Stimulated activated CD8-positive, alpha-beta memory T cell treated with anti-CD3 and anti-CD28 coated beads, Interleukin-7, amount 100 ng/mL, for 24 hours (primary cell): ENCODE data around the gene PHF2.

ENCODE experiments used
- DNase-seq: peaks from one replicate; pipeline ENCODE4 v3.0.0-alpha.2; 2020; ENCODE audit warnings: low read depth

Gene PHF2

DNA sequence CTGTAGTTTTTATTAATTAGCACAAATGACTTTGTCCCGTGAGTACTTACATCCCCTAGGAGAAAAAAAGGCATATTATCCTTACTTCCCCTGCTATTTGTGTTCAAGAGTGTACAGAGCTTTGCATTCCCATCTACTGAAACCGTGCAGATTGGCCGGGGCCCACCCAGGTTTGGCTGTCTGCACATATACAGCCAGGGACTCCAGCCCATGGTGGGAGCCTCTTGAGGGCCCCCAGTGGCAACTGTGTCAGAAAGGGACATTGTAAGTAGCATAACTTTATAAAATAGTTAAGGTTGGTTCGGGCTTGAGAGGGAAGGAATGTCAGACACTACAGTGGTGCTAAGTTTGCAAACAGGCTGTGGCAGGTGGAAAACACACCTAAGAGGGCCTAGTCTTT is 24.7 kb downstream of the PHF2 start:
- DNase-seq: no peak

DNA sequence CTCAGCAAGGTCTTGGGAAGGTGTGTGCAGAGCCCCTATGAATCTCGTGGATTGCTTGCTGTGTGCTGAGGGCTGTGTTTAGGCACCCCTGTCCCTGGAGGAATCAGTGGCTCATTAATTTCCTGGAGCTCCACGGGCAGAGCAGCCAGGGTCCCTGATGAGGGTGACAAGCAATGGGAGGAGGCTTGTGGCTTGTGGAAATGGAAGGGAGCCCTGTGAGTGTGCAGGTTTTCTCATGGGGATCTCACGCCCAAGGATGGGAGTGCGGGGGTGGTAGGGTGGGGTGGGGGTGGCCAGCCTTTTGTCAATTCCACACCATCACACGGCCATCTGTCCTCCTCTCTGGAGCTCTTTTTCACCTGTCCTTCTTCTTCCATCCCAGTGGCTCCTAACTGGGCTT is 25.3 kb downstream of the PHF2 start:
- DNase-seq: no peak

DNA sequence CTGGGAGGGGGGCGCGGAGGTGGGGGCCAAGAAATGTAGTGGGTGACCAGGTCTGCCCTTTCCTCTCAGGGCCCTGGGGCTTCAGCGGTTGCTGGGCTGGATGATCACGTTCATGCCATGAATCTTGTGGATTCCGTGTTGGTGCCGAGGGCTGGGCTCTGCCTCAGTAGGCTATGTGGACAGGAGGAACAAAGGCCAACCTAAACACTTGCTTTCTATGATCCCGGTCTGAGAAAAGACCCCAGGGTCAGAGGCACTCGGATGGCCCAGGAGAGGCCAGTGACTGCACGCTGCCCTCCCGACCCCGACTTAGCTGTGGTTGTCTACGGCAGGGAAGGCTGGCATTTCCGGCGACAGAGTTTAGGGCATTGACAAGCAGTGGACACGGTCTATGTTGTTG is 26.6 kb downstream of the PHF2 start:
- DNase-seq: no peak

DNA sequence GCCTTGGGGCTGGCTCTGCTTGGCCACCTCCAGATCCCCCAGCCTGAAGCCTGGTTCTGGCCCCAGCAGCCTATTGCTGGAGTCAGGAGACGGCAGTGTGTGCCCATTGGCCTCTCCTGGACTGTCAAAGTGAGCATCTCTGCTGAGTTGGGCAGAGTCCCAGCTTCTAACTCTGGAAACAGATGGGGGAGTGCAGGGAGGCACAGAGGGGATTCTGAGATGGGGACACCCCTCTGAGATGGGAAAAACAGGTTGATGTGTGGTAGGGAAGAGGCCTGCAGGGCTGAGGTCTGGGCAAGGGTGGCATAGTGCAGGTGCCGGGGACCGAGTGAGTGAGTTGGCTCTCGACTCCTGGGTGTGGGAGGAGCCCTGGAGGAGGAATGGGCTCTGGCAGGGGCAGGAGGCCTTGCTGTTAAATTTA is 27.5 kb downstream of the PHF2 start:
- DNase-seq: no peak

DNA sequence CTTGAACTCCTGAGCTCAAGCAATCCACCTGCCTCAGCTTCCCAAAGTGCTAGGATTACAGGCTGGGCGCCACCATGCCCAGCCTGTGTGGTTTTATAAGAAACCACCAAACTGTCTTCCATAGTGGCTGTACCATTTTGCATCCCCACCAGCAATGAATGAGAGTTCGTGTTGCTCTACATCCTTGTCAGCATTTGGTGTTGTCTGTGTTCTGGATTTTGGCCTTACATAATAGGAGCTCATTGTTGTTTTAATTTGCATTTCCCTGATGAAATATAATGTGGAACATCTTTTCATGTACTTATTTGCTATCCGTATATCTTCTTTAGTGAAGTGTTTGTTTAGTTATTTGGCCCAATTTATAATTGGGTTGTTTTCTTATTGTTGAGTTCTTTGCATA is 29.8 kb downstream of the PHF2 start:
- DNase-seq: no peak

DNA sequence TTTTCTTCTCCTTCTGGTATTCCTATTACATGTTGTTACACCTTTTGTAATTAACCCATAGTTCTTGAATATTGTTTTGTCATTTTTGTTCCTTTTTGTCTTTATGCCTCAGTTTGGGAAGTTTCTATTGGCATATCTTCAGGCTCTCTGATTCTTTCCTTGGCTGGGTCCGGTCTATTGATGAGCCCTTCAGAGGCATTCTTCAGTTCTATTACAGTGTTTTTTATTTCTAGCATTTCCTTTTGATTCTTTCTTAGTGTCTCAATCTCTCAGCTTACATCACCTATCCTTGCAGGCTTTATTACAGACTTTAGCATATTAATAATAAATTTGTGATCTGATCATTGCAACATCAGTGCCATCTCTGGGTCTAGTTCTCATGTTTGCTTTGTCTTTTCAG is 33.8 kb downstream of the PHF2 start:
- DNase-seq: no peak

DNA sequence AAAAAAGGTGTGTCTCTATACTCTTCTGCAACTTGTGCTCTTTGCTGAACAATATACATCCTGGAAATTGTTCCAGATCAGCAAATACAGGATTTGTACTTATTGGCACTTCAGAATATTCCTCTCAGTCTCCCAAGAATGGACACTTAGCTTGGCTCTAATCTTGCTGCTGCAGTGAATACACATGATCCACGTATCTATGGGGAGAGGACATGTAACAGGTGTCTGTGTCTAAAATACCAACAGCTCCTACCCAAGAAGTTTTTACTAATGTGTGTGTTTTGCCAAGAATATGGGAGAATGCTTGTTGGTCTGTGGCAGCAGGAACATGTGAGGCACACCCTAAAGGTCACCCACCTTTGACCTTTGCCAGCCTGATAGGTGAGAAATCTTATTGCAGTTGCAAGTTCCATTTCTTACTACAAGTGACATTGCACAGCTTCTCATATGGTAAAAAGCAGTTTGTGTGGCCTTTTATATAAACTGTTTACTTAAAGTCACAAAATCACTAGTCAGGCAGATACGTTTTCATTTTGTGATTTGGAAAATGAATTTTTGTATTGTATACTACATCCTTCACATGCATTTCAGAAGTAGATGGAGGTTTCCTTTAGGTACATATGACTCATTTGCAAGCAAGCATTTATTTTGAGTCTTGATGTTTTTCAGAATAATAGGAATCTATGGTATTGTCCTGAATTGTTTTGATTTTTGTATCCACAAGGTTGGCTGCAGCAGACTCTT is 35.8 kb downstream of the PHF2 start:
- no peak for DNase-seq

DNA sequence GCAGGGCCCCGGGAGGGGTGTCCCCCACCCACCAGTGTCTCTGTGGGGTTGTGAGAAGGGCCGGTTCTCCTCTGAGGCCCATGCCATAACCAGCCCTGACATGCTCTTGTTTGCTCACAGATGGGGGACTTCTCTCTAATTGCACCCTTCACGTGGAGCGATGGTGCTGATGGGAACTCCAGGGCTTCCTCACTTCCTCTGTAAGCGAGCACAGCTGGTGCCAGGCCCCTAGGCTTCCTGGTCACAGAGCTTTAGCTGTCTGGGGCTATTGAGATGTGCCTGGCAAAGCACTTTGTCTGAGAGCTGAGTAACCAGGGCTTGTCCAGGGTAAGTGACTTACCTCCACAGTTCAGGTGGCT is 36.4 kb downstream of the PHF2 start:
- no peak for DNase-seq

DNA sequence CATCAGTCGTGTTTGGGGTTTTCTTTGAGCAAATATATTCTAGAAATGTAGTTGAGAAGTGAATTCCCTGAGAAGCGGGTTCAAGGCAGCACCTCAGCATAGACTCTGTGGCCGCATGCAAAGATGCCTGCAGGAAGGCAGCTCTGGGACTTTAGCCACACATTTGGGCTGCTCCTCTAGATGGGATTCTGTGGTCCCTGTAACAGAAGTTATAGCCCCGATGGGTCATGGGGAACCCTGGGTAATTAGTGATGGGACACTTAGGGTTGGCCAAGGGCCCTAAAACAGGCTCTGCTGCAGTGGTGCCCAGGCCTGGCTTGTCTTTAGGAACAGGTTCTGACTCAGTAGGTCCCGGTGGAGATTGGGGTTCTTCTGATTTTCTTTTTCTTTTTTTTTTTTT is 36.8 kb downstream of the PHF2 start:
- DNase-seq: no peak

DNA sequence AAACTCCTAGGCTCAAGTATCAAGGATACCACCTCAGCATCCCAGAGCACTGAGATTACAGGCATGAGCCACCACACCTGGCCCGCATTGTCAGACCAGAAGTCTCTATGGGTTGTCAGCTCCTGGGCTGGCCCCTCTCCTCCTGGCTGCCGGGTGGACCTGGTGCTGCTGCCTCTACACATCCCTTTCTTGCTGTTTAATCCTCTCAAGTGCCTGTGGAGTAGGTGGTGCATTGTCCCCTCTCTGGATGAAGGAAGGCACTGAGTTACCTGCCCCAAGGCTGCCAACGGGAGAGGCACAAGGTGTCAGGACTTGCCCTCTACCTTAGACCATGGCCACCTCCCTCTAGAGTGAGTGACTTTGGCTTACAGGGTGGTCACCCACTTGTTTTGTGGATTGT is 37.4 kb downstream of the PHF2 start:
- no peak for DNase-seq

DNA sequence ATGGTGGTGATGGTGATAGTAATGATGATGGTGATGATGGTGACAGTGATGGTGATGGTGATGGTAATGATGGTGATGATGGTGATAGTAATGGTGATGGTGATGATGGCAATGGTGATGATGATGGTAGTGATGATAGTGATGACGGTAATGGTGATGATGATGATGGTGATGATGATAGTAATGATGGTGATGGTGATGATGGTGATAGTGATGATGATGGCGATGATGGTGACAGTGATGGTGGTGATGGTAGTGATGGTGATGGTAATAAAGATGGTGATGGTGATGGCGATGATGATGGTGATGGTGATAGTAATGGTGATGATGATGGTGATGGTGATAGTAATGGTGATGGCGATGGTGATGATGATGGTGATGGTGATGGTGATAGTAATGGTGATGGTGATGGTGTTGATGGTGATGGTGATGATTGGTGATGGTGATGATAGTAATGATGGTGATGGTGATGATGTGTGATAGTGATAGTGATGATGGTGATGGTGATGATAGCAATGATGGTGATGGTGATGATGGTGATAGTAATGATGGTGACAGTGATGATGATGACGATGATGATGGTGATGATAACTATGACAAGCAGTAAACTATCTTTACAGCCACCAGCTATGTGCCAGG is 38.6 kb downstream of the PHF2 start:
- DNase-seq: no peak

DNA sequence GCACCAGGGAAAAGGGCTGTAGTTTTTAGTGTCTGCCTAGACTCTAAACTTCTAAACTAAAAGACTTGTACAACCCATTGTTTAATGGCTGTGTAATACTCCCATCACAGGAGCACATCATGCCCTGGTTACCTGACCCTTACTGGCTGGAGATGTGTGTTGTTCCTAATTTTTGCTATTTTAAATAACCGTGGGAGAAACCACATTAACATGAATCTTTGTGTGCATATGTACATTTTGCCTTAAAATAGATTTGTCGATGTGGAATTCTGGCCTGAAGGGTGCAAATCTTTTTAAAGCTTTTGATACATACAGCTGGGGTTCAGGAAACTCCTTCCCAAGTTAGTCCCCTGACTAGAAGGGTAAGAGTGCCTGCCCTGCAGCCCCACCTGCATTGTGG is 39.7 kb downstream of the PHF2 start:
- DNase-seq: no peak

DNA sequence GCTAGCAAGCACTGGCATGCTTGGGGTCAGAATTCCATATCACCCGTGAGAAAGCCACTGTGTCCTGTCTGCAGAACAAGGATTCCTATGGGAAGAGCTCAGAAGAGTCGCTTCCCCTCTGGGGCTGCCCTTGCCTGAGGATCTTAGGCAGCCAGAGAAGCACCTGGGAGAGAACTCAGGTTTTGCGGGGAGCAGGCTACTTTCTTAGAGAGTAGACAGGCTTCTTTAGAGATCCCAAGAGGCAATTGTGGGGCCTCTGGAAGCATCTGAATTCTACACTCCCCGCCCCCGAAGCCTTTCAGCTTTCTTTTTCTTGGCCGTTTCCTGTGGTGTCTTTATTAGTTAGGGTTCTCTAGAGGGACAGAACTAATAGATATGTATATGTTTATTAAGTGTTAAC is 40.9 kb downstream of the PHF2 start:
- DNase-seq: no peak

DNA sequence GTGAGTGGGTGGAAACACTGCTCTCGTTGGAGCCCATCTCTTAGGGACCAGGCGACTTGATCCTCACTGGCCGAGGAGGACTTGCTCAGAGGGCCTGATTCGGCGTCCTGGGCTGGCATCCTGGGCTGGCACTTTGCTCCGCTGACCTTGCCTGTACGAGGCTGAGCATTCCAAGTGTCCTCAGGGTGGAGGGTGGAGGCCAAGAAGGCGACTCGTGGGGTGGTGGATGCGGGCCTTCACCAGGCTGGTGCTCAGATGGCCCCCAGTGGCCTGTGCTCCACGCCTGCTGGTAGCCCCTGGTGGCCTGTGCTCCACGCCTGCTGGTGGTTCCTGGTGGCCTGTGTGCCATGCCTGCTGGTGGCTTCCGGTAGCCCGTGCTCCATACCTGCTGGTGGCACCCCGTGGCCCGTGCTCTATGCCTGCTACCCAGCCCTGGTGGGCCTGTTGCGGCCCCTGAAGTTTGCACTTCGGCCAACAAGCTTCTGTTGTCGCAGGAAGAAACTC is 42.9 kb downstream of the PHF2 start:
- no peak for DNase-seq

DNA sequence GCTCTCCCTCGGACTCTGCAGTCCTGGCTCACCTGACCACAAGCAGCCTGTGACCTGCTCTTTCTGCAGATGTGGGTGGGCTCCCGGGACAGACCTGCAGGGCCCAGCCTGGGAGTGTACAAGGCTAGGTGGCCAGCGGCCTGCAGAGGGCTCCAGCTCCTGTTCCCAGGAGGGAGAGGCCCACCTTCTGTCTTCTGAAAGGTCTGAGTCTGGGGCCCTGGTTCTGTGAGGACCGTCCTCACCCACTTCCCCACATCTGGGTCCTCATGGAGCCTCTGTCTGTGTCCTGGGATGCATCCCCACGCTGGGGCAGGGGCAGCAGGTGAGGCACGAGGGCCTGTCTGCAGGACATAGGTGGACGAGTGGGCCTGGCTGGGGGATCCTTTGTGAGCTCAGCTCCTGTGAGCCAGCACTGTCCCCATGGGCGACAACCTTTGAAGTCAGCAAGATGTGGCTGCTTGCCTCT is 43.7 kb downstream of the PHF2 start:
- no peak for DNase-seq

DNA sequence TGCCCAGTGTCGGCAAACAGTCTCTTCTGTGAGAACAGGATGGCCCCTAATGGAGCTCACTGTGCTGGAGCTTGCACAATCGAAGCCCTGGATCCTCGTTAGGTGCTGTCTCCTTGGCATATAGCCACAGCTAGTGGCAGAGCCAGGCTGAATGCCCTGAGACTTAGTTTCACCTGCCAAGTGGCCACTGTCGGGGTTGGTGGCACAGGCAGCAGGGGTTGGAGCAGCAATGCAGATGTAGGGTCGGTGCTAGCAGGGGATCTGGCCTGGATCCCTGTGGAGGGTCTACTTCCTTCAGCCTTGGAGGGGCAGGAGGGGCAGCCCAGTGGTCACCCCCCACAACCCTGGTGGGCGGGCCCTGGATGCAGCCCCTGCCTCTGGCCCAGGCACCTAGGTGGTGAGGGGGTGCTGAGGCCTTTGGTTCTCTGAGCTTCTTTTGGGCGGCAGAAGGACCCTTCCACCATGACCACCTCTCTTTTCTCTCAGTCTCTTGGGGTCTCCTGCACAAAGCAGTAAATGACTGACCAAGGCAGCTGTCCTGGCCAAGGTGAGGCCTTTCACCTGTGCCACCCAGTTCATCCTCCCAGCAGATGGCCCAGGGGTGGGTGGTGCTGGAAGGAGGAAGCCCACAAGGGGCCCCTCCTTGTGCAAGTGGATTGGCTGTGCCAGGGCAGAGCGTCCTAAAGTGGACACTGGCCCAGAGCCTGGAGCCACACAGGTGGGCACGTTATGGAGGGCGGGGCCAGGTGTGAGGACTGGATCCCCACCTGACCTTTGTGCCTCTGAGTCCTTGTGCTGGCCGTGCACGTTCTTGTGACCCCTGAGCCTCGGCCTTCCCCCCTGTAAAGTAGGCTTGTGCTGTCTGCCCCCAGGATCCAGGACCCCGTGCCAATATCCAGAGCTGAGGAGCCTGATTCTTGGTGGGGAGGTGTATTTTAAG is 44.8 kb downstream of the PHF2 start:
- no peak for DNase-seq

DNA sequence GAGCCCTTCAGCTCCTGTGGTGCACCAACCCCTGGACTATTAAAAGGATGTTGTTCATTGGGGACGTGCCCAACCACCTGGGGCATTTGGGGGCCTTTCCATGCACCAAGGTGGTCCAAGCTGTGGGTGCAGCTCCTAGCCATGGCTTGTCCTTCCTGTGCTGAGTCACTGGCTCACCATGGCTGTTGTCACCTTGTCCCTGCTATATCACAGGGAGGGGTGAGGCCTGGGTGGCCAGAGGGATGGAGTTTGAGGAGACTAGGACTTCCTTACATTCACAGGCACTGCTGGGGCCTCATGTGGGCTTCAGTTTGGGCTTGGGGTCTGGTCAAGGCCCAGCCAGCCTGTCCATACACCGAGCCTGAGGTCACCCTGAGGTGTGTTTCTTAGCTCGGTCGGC is 45.5 kb downstream of the PHF2 start:
- DNase-seq: no peak

DNA sequence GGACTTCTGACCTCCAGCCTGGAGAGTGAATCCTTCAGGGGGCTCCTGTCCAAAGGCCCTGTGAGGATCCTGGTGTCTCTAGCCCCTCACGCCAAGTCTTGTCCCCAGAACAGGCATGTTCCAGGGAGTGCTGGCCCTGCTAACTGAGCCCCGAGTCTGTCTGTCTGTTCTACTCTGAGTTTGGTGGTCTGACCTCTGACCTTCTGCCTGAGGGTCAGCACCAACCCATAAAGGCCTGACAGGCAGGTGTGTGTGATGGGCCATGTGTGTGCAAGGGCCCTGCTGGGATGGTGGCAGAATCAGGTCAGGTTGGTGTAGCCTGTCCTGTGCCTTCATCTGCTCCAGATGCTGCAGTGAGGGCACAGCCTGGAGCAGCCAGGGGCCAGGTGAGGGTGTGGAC is 46.3 kb downstream of the PHF2 start:
- no peak for DNase-seq

DNA sequence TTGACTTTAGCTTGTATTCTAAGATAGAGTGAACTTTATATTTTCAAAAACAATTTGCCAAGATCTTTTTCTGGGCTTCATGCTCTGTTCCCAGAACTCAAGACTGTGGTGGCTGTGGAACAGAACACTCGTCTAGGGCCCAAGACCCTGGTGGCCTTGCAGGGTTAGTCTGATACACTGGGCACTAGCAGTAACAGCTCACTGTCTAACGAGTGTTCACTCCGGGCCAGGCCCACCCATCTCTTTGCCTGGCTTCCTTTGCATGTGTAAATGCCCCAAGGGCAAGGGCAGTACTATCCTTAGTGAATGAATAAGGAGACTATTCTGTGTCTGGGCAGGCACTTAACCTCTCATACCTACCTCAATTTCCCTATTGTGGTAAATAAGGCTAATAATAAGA is 47.4 kb downstream of the PHF2 start:
- no peak for DNase-seq

DNA sequence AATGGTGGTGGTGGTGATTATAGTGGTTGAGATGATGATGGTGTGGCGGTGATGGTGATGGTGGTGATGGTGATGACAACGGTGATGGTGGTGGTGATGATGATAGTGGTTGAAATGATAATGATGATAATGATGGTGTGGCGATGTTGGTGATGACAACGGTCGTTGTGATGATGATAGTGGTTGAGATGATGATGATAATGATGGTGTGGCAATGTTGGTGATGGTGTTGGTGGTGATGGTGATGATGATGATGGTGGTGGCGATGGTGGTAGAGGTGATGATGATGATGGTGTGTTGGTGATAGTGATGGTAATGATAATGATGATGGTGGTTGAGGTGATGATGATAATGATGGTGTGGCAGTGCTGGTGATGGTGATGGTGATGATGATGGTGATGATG is 48.0 kb downstream of the PHF2 start:
- no peak for DNase-seq

DNA sequence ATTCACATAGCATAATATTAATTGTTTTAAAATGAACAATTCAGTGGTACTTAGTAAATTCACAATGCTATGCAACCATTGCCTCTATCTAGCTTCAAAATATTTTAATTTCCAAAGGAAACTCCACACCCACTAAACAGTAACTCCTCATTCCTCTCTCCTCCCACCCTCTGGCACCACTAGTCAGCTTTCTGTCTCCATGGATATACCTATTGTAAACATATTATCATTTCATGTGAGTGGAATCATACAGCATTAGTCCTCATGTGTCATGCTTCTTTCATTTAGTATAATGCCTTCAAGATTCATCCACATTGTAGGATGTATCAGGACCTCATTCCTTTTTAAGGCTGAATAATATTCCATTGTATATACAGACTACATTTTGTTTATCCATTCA is 48.6 kb downstream of the PHF2 start:
- DNase-seq: no peak

DNA sequence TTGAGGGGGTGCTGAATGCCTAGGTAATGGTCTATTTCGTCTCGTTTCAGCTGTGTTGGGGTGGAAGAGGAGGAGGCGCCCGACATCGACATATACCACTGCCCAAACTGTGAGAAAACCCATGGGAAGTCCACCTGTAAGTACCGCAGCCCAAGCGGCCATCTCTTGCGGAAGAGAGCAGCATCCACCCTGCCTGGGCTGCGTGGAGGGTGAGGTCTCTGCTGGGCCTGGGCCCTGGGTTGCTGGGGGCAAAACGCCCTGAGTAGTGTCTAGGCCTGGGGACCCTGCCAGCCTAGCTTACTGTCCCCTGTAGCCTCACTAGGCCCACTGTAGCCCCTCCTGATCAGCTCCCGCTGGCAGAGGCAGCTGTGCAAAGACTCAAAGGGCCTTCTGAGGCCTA is 53.5 kb downstream of the PHF2 start:
- no peak for DNase-seq
